ENCODE measurements around the gene BPIFB1. TPM values are rescaled to one million over a fixed set of nuclear protein-coding genes. Genes with fewer than 3 reads are reported as not detected.
A peak's percentile ranks its signal among the peaks of the same experiment; 100 is the strongest.

BPIFB1 gene
- total and polyA plus RNA-seq, 2 of the 13 experiments (the other 11 are each of a cell fraction or from before 2014, with no cell fraction given): 0.82 to 4.4 TPM

- TF ChIP-seq, protein P1, sequence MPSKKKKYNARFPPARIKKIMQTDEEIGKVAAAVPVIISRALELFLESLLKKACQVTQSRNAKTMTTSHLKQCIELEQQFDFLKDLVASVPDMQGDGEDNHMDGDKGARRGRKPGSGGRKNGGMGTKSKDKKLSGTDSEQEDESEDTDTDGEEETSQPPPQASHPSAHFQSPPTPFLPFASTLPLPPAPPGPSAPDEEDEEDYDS (CRISPR knock-in tag; IDR thresholded peaks at IDR 0.05): no peak
These were observed 18.3 kb downstream of the BPIFB1 start (continued) for GRCh38 chr20:33301192-33301930.

DNA sequence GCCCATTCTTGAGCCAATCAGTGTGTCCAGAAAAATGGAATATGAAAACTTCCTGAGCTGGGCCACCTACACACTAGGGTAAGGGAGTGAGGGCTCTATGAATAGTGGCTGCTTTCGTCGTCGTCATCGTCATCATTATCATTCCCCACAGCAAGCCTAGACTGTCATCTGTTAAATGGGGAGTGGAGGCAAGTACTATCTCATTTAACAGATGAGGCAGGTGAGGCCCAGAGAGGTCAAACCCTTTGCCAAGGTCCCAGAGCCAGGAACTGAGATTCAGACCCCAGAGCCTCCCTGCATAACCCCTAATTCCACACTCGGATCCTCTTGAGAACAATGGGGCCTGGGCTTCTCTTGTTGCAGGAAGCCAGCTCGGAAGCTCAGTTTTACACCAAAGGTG lies 20.6 kb downstream of the BPIFB1 start:
- Histone ChIP-seq H3K4me2 (ENCODE audit: low read depth, low read length) (no peak overlapping the region), H3K79me2 (ENCODE audit: insufficient read depth, low read length) (no peaks in the 10 kb centered on the region), H3K9me3 (ENCODE audit: low read length) (no peaks in the 10 kb centered on the region), H4K20me1 (ENCODE audit: insufficient read depth, low read length) (no peaks in the 10 kb centered on the region), H3K27me3 (ENCODE audit: control insufficient read depth in 1 of 2, insufficient read depth in 2 of 2, low read length in 2 of 2) (peaks cover 5 to 54% of the 10 kb centered on the region in 2 experiments; a peak in 3 of 5 replicates), H3K4me1 (ENCODE audit: insufficient read depth, low read length) (0 out of 2 replicates have a peak, but pooled peaks cover 7% of the 10 kb centered on the region), H3K27ac (ENCODE audit: extremely low read length, insufficient read depth, low read length) (no peak overlapping the region), H3K9ac (ENCODE audit: insufficient read depth, low read depth, low read length) (no peak overlapping the region), H3K36me3 (replicated peaks in 1 of 2; ENCODE audit: control insufficient read depth in 1 of 2, insufficient read depth in 2 of 2, low read length in 2 of 2) (no peaks in the 10 kb centered on the region), H2AFZ (ENCODE audit: low read length) (no peak overlapping the region), H3K4me3 (replicated peaks in 1 of 3; ENCODE audit: insufficient read depth in 1 of 3, low read depth in 2 of 3, low read length in 3 of 3) (no peak overlapping the region)
- DNase-seq (ENCODE audit: low spot score) (no peak), ATAC-seq (no peak), FAIRE-seq (no peak)
- no TSS peak for BruUV-seq (replicated peaks)
- TF ChIP-seq CREB1 (IDR thresholded peaks at IDR 0.05): peak; percentile 48
- no peak for TF ChIP-seq CREB1 (CRISPR knock-in tag; IDR thresholded peaks at IDR 0.05)
- TF ChIP-seq ZNF878 (CRISPR knock-in tag; IDR thresholded peaks at IDR 0.05): no peak
- WGBS (ENCODE audit: low lambda C conversion rate): 54% methylated on average over 6 of the region's 6 CpGs
- in situ Hi-C loops (cut with HindIII; ENCODE audit: extremely low pct_ligation_motif_present, low pct_unique_long_range_greater_than_20kb): loop anchor here (5.0 kb wide), 1 partner anchor 41 kb away; no protein-coding TSS in a partner anchor
- intact Hi-C loops (cut with micrococcal nuclease; ENCODE audit: unreplicated experiment): no loop called here
- ChIA-PET POLR2A (no interaction called here), CTCF (ENCODE audit: low intra/inter-chr PET ratio, low total read pairs) (no interaction called here)

DNA sequence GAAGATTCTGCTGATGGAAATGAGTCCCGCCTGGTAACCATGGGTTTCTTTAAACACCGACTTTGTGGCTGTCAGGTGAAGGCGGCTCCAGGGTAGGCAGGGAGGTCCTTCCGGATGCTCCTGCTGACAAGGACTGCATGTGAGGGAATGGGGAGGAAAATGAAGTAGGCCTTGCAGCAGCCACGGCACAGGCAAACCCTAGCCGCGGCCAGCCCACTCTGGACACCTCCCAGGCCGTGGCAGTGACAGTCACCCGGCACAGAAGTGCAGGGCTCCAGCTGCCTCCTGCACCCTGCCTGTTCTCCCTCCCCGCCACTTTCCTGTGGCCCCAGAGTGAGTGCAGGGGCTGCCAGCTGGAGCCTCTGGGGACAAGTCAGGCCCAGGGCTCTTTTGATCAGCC lies 21.0 kb downstream of the BPIFB1 start:
- Histone ChIP-seq H3K36me3 (replicated peaks in 1 of 2; ENCODE audit: control insufficient read depth in 1 of 2, insufficient read depth in 2 of 2, low read length in 2 of 2) (no peaks in the 10 kb centered on the region), H3K27ac (ENCODE audit: extremely low read length, insufficient read depth, low read length) (no peak overlapping the region), H3K4me3 (replicated peaks in 1 of 3; ENCODE audit: insufficient read depth in 1 of 3, low read depth in 2 of 3, low read length in 3 of 3) (no peak overlapping the region), H4K20me1 (ENCODE audit: insufficient read depth, low read length) (no peaks in the 10 kb centered on the region), H3K9ac (ENCODE audit: insufficient read depth, low read depth, low read length) (no peak overlapping the region), H3K9me3 (ENCODE audit: low read length) (no peaks in the 10 kb centered on the region), H3K27me3 (ENCODE audit: control insufficient read depth in 1 of 2, insufficient read depth in 2 of 2, low read length in 2 of 2) (peaks cover 5 to 51% of the 10 kb centered on the region in 2 experiments; a peak in 3 of 5 replicates), H2AFZ (ENCODE audit: low read length) (no peak overlapping the region), H3K4me1 (ENCODE audit: insufficient read depth, low read length) (0 out of 2 replicates have a peak, but pooled peaks cover 5% of the 10 kb centered on the region), H3K4me2 (ENCODE audit: low read depth, low read length) (no peak overlapping the region), H3K79me2 (ENCODE audit: insufficient read depth, low read length) (no peaks in the 10 kb centered on the region)
- DNase-seq (ENCODE audit: low spot score) (no peak), FAIRE-seq (no peak), ATAC-seq (no peak)
- BruUV-seq (replicated peaks): no TSS peak
- TF ChIP-seq RXRA (CRISPR knock-in tag; IDR thresholded peaks at IDR 0.05) (no peak), TBP (CRISPR knock-in tag; IDR thresholded peaks at IDR 0.05) (no peak), NR2C2 (CRISPR knock-in tag; IDR thresholded peaks at IDR 0.05; ENCODE audit: borderline replicate concordance) (no peak), ZNF768 (CRISPR knock-in tag; IDR thresholded peaks at IDR 0.05) (peak; percentile 22; the same call in 1 of the 2 replicates)
- TF ChIP-seq, protein P2, sequence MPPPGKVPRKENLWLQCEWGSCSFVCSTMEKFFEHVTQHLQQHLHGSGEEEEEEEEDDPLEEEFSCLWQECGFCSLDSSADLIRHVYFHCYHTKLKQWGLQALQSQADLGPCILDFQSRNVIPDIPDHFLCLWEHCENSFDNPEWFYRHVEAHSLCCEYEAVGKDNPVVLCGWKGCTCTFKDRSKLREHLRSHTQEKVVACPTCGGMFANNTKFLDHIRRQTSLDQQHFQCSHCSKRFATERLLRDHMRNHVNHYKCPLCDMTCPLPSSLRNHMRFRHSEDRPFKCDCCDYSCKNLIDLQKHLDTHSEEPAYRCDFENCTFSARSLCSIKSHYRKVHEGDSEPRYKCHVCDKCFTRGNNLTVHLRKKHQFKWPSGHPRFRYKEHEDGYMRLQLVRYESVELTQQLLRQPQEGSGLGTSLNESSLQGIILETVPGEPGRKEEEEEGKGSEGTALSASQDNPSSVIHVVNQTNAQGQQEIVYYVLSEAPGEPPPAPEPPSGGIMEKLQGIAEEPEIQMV (CRISPR knock-in tag; IDR thresholded peaks at IDR 0.05; ENCODE audit: low read depth): no peak
- CTCF ChIA-PET (ENCODE audit: low intra/inter-chr PET ratio, low total read pairs): no interaction called here
- intact Hi-C loops (cut with micrococcal nuclease; ENCODE audit: unreplicated experiment) (no loop called here), in situ Hi-C loops (cut with HindIII; ENCODE audit: extremely low pct_ligation_motif_present, low pct_unique_long_range_greater_than_20kb) (loop anchor here (5.0 kb wide), 1 partner anchor 42 kb away; no protein-coding TSS in a partner anchor)
- 34% methylated on average over 10 of the region's 10 CpGs for WGBS (ENCODE audit: low lambda C conversion rate)
- POLR2A ChIA-PET: no interaction called here

Data from HepG2 (cell line).